SH-SY5Y (cell line): ENCODE results near the gene EXOG.

ENCODE experiments used
- GATA2 ChIP-seq: IDR thresholded peaks from 2 replicates; pipeline ENCODE4 v1.6.1; 2011; ENCODE audit warnings: mild to moderate bottlenecking, low read depth, low read length
- GATA3 ChIP-seq: IDR thresholded peaks from 2 replicates; pipeline ENCODE4 v1.6.1; 2011; ENCODE audit warnings: low read depth, mild to moderate bottlenecking, low read length, moderate library complexity

DNA sequence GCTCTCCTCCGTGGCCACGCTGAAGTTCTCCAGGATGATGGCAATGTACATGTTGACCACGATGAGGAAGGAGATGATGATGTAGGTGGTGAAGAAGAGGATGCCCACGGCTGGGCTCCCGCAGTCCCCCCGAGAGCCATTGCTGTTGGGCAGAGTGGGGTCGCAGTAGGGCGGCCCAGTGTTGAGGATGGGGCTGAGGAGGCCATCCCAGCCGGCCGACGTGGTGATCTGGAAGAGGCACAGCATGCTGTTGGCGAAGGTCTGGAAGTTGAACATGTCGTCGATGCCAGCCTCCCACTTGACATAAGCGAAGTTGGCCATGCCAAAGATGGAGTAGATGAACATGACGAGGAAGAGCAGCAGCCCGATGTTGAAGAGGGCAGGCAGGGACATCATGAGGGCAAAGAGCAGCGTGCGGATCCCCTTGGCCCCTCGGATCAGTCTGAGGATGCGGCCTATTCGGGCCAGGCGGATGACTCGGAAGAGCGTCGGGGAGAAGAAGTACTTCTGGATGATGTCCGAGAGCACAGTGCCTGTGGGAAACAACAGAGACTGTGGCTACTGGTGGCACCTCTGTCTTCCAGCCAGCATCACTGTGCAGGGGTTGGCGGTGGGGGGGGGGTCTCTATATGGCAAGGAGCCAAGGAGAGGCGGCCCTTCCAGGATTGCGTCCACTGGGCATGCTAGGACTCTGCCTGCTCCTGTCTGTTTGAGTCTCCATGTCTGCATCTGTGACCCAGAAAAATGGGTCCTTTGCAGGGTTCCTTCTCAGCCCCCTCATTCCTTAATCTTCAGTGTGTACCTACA lies 55.1 kb downstream of the EXOG start:
- no peak for TF ChIP-seq GATA2
- TF ChIP-seq GATA3 = no peak
